ENCODE results near the gene GSN. TPM values are rescaled to one million over a fixed set of nuclear protein-coding genes. Genes with fewer than 3 reads are reported as not detected.

GSN gene
- total and polyA plus RNA-seq, 2 of the 8 experiments (the other 6 are each of a cell fraction or from before 2014, with no cell fraction given) = 52.3 to 94.5 TPM

GRCh38 chr9:121309833-121310425 lies 42.0 kb downstream of the GSN start:
- CTCF ChIA-PET (ENCODE audit: partially characterized antibody) = interaction anchor here (1.0 to 6.4 kb wide), 5 partner anchors 10 to 236 kb away, joined by 3 to 37 read pairs (median 3); no protein-coding TSS in a partner anchor

More at GRCh38 chr9:121309833-121310425, 42.0 kb downstream of the GSN start:
- H2BK15ac ChIP-seq (ENCODE audit: low read length) = no peak overlapping the region
- no peak for FAIRE-seq
- H3K14ac ChIP-seq (ENCODE audit: insufficient read length) = no peak overlapping the region
- H2BK120ac ChIP-seq (replicated peaks; ENCODE audit: low read depth, low read length) = no peak overlapping the region
- H3K79me2 ChIP-seq (ENCODE audit: control insufficient read depth in 1 of 2, insufficient read depth in 2 of 2, low read length in 2 of 2) = no peaks in the 10 kb centered on the region
- no peak overlapping the region for H3K9ac ChIP-seq (replicated peaks in 1 of 4; ENCODE audit: extremely low read depth in 1 of 4, low read depth in 3 of 4, low read length in 3 of 4)
- no peaks in the 10 kb centered on the region for H3K27me3 ChIP-seq (replicated peaks in 1 of 4; ENCODE audit: control insufficient read depth in 3 of 4, extremely low read depth in 1 of 4, insufficient read depth in 3 of 4, low read length in 3 of 4)
- H3K56ac ChIP-seq (replicated peaks; ENCODE audit: insufficient read length, low read depth, low read length) = no peak overlapping the region
- no peak overlapping the region for H3K23ac ChIP-seq (ENCODE audit: insufficient read length)
- H2AFZ ChIP-seq (ENCODE audit: low read length) = no peak overlapping the region
- no peak overlapping the region for H4K8ac ChIP-seq (ENCODE audit: extremely low read depth, insufficient read depth, low read length)
- no peak overlapping the region for H4K5ac ChIP-seq (ENCODE audit: insufficient read length, low read depth, low read length)
- POLR2A ChIA-PET (ENCODE audit: partially characterized antibody) = no interaction called here
- H2AK5ac ChIP-seq (ENCODE audit: low read depth, low read length) = no peak overlapping the region
- WGBS, 2 experiments (ENCODE audit: extremely low coverage in 1 of 2, insufficient coverage in 1 of 2, insufficient read length in 1 of 2, insufficient replicate concordance in 2 of 2, low coverage in 1 of 2, low lambda C conversion rate in 2 of 2, missing lambda C conversion rate in 1 of 2) = 73% methylated on average over 7 of the region's 7 CpGs; no CpG with 5 or more reads in 1 of the 2 experiments
- TF ChIP-seq JUND (IDR thresholded peaks at IDR 0.05; ENCODE audit: low read length) = no peak
- H2BK5ac ChIP-seq (ENCODE audit: low read depth, low read length) = no peak overlapping the region
- DNase-seq (ENCODE audit: low read depth in 1 of 2, low spot score in 2 of 2) = no peak
- peaks cover 0 to 5% (median 0%) of the 10 kb centered on the region in 4 experiments; a peak in 2 of 8 replicates for H3K36me3 ChIP-seq (ENCODE audit: control insufficient read depth in 2 of 4, insufficient read depth in 4 of 4, low read length in 3 of 4)
- no peak overlapping the region for H3K27ac ChIP-seq (ENCODE audit: low read depth, low read length)
- no peaks in the 10 kb centered on the region for H4K20me1 ChIP-seq (replicated peaks in 1 of 2; ENCODE audit: control insufficient read depth in 1 of 2, insufficient read depth in 2 of 2, low read length in 2 of 2)
- H3K79me1 ChIP-seq (ENCODE audit: low read depth, low read length) = no peaks in the 10 kb centered on the region
- H3K18ac ChIP-seq (ENCODE audit: extremely low read depth, low read length) = no peak overlapping the region
- H2BK20ac ChIP-seq (ENCODE audit: low read length) = no peak overlapping the region
- H3K4me3 ChIP-seq (ENCODE audit: extremely low read depth in 1 of 4, insufficient read depth in 2 of 4, low read depth in 3 of 4, low read length in 4 of 4) = no peak overlapping the region
- H3K4ac ChIP-seq (replicated peaks; ENCODE audit: insufficient read length, low read depth, low read length) = no peak overlapping the region
- no peaks in the 10 kb centered on the region for H3K23me2 ChIP-seq (ENCODE audit: low read depth, low read length)
- H3K4me1 ChIP-seq (replicated peaks in 1 of 4; ENCODE audit: control insufficient read depth in 3 of 4, insufficient read depth in 4 of 4, low read length in 3 of 4) = peaks cover 0 to 6% (median 3%) of the 10 kb centered on the region in 4 experiments; a peak in 4 of 7 replicates
- no peak overlapping the region for H4K91ac ChIP-seq (replicated peaks; ENCODE audit: insufficient read length, low read length)
- H3K4me2 ChIP-seq (ENCODE audit: insufficient read depth in 1 of 2, low read depth in 2 of 2, low read length in 2 of 2) = no peak overlapping the region
- H2BK12ac ChIP-seq (ENCODE audit: low read depth, low read length) = no peak overlapping the region
- no peaks in the 10 kb centered on the region for H3K9me3 ChIP-seq (ENCODE audit: insufficient read depth in 2 of 2, low read depth in 1 of 2, low read length in 1 of 2)

Data from H1 (cell line).